ENCODE measurements around the gene IDUA.

The IDUA gene

DNA sequence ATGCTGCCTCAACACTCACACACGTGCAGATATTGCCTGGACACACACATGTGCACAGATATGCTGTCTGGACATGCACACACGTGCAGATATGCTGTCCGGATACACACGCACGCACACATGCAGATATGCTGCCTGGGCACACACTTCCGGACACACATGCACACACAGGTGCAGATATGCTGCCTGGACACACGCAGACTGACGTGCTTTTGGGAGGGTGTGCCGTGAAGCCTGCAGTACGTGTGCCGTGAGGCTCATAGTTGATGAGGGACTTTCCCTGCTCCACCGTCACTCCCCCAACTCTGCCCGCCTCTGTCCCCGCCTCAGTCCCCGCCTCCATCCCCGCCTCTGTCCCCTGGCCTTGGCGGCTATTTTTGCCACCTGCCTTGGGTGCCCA is 39.3 kb downstream of the IDUA start:
- DNase-seq (ENCODE audit: low read depth), result peak; percentile 25

DNA sequence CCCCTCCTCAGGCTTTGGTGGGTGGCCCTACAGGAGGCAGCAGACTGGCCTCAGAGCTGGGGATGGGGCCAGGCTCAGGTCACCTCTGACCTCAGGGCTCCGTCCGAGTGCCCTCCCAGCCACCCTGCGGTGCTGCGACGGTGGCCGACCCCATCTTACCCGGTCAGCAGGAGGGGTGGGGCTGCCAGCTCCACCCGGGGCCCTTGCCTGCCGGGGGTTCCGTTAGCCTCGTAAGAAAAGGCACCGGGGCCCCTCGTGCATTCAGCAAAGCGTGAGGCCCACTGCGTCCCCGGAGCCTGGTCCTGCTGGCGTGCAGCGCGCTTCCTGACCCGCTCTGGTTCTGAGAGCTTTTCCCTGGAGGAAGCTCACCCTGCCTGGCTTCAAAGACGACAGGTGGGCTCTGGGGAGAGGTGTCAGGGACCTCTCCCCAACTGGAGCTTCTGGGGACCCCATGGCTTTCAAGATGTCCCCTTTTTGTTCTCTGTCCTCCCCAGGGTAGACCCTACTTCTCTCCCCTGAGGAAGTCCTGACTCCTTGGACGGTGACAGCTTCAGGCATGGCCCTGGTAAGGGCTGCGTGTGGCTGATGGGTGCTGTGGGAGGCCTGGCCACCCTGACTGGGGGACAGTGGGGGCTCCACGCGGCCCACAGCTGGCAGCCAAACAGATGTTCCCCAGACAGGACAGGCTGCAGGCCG is 40.5 kb downstream of the IDUA start:
- TF ChIP-seq, protein P1, sequence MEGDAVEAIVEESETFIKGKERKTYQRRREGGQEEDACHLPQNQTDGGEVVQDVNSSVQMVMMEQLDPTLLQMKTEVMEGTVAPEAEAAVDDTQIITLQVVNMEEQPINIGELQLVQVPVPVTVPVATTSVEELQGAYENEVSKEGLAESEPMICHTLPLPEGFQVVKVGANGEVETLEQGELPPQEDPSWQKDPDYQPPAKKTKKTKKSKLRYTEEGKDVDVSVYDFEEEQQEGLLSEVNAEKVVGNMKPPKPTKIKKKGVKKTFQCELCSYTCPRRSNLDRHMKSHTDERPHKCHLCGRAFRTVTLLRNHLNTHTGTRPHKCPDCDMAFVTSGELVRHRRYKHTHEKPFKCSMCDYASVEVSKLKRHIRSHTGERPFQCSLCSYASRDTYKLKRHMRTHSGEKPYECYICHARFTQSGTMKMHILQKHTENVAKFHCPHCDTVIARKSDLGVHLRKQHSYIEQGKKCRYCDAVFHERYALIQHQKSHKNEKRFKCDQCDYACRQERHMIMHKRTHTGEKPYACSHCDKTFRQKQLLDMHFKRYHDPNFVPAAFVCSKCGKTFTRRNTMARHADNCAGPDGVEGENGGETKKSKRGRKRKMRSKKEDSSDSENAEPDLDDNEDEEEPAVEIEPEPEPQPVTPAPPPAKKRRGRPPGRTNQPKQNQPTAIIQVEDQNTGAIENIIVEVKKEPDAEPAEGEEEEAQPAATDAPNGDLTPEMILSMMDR (conservative IDR thresholded peaks at IDR 0.05; ENCODE audit: low read depth, low read length), result no peak
- H3K4me3 ChIP-seq (ENCODE audit: low read depth, low read length), result no peak overlapping the region
- DNase-seq (ENCODE audit: low read depth), result no peak

More for the DNA sequence above, 39.3 kb downstream of the IDUA start:
- TF ChIP-seq, protein P1 (conservative IDR thresholded peaks at IDR 0.05; ENCODE audit: low read depth, low read length), result no peak
- H3K4me3 ChIP-seq (ENCODE audit: low read depth, low read length), result no peak overlapping the region

DNA sequence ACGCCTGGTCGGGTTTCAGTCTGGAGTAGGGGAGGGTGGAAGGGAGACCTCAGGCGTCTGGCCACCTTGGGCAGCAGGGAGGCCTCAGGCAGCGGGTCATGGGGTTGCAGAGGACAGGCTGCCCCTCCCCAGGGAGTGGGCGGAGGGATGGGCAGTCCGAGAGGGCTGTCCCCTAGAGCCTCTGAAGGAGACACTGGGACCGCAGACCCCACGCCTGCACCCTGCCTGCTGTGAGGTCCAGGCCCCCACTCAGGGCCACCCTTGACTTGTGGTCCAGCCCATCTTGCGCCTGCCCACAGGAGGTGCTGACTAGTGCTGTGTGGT is 41.0 kb downstream of the IDUA start:
- DNase-seq (ENCODE audit: low read depth), result no peak
- H3K4me3 ChIP-seq (ENCODE audit: low read depth, low read length), result no peak overlapping the region

DNA sequence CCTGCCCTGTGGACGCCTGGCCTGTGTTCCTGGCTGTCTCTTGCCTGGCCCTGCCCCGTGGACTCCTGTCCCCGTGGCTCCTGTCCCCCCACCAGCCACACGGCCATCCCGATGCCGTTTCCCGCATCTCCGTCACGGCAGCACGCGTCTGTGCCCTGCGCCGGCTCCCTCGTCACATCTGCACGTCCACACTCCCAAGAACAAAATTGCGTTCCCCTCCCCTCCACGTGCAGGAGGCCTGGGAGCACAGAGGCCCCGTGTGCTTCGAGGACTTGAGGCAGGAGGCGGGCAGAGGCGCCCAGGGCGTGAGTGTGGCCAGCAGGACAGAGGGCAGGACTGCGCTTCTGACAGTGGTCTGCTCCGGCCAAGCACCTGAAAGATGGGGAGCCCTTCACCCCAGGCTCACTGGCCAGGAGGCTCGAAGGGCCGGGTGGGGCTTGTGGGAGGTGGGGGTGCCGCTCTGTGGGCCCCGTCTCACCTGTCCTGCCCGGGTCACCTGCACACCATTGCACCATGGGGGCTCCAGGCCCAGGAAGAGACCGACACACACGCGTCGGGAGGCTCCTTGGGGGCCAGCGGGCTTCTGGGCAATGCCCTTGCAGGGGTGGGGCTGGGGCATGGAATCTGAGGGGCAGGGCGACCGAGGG is 41.9 kb downstream of the IDUA start:
- no peak overlapping the region for H3K4me3 ChIP-seq (ENCODE audit: low read depth, low read length)
- no peak for DNase-seq (ENCODE audit: low read depth)
- TF ChIP-seq, protein P1 (conservative IDR thresholded peaks at IDR 0.05; ENCODE audit: low read depth, low read length), result no peak

More for the DNA sequence above, 41.0 kb downstream of the IDUA start:
- TF ChIP-seq, protein P1 (conservative IDR thresholded peaks at IDR 0.05; ENCODE audit: low read depth, low read length), result no peak

DNA sequence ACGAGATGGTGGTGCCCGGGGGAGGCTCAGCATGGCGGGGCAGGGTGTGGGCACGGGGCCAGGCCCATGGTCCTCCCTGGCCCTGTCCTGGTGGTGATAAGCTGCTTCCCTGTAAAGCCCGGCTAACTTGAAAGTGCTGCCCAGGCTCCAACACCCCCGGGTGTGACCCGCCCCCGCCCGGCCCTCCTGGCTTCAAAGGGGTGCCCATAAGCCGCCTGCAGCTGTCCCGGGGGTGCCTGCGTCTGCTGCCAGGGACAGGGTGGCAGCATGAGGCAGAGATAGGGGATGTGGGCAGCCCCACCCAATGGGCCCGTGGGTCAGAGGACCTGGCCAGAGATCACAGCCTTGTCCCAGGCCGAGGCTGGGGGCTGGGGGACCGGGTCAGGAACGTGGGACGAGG is 42.7 kb downstream of the IDUA start:
- no peak overlapping the region for H3K4me3 ChIP-seq (ENCODE audit: low read depth, low read length)
- no peak for DNase-seq (ENCODE audit: low read depth)
- TF ChIP-seq, protein P1 (conservative IDR thresholded peaks at IDR 0.05; ENCODE audit: low read depth, low read length), result no peak

DNA sequence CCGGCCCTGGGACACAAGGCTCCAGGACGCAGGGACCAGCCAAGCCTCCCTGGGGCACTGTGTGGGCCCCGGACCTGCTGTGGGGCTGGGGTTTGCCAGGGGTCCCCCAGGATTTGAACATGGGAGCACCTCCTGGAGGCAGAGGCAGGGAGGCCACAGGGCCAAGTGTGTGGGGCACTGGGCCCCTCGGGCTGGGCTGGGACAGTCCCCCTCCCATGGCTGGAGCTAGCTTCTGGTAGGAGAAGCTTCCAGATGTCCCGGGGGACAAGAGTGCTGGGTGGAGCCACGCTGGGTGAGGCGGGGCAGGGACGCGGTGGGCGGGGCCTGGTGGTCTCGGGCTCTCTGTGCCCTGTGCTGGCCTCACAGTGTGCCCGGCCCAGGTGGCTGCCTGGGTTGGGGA is 43.2 kb downstream of the IDUA start:
- TF ChIP-seq, protein P1 (conservative IDR thresholded peaks at IDR 0.05; ENCODE audit: low read depth, low read length), result no peak
- no peak overlapping the region for H3K4me3 ChIP-seq (ENCODE audit: low read depth, low read length)
- DNase-seq (ENCODE audit: low read depth), result no peak

DNA sequence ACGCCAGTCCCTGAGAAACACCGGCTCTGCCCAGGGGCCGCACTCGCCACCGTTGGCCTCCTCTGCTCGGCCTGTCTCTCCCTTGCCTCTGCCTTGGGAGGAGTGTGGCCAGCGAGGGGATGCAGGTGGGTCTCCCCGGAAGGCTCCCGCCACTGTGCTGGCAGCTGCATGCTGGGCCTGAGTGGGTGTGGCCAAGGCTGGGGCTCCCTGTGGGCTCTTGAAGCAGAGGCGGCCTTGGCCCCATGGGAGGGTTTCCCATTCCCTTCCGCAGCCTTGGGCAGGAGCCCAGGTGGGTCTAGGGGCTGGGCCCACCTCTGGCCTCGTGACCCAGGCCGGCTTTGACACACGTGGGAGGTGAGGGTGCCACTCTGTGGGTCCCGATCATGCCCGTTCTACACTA is 43.7 kb downstream of the IDUA start:
- TF ChIP-seq, protein P1 (conservative IDR thresholded peaks at IDR 0.05; ENCODE audit: low read depth, low read length), result no peak
- H3K4me3 ChIP-seq (ENCODE audit: low read depth, low read length), result no peak overlapping the region
- no peak for DNase-seq (ENCODE audit: low read depth)

All from choroid plexus epithelial cell (primary cell).